ENCODE results near the gene RPS6KL1.

The RPS6KL1 gene

GRCh38 chr14:74951443-74952179 lies 28.6 kb upstream of the RPS6KL1 start:
- DNase-seq (ENCODE audit: low read depth): no peak

DNA sequence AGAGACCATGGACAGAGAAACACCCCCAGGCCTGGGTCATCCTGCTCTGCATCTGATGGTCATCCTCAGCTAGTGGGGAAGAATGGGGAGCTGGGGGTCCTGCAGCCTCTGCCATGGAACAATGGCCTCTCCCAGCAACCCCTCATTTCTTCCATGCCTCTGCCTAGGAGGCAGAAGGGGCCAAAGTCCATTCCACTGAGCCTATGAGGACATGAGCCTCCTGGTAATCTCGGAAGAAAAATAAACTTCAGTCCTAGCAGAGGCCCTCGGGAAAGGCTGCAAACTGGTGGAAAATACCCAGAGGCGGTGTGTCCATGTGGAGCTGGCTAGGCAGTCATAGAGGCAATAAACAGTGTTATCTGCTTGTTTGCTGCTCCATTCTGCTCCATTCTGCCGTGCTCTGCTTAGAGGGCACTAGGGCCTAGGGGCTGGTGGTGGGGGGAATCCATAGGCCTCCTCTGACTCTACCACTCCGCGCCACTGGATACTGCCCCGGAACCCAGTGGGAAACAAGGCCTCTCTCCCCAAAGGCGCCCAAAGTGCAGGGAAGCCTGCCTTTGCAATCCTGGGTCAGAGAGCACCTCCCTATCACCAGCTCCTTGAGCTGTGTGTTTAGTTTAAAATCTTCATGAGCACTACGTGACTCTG lies 27.9 kb upstream of the RPS6KL1 start:
- no peak for DNase-seq (ENCODE audit: low read depth)

- no peak for DNase-seq (ENCODE audit: low read depth)
Measured at GRCh38 chr14:74949859-74950573, 27.0 kb upstream of the RPS6KL1 start.

GRCh38 chr14:74949191-74949601 lies 26.1 kb upstream of the RPS6KL1 start:
- no peak for DNase-seq (ENCODE audit: low read depth)

DNA sequence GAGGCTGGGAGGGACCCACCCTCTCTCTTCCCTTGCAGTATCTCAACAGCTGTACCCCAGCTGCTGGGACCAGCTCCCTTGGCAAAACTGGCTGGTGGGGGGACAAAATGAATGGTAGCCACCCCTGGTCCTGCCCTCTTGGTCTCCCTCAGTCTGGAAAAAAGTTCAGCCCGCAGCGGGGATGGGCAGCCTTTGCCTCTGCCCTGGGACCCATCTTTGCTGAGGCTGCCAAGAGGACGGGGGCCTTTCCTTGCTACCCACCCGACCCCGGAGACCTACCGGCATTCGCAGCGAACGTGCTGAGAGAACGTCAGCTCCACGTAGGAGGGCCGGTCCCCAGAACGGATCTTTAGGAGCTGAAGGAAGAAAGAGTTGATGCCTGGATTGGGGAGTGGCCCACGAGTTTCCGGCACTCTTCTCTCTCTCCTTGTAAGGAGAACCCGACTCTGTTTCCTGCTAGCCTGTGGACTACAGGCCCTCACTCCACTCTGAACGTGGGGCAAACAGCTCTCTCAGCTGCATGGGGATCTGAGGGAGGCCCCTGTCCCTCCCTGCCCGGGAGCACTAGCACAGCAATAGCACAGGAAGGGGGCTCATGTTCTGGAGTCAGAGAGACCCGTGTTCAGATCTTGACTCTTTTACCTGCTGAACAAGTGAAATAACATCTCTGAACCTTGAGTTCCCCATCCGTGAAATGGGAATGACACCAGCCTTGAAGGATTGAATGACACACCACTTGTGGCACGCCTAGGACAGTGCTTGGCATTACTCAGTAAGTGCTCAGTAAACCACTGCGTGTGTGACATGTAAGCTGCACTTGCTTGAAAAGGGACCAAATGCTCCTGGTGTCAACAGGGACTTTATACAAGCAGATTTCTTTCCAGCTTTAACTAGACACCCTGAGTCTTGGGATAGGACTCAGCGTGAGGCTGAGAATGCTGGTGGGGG lies 25.4 kb upstream of the RPS6KL1 start:
- no peak for DNase-seq (ENCODE audit: low read depth)

- DNase-seq (ENCODE audit: low read depth): no peak
Measured at GRCh38 chr14:74947353-74948227, 24.5 kb upstream of the RPS6KL1 start.

DNA sequence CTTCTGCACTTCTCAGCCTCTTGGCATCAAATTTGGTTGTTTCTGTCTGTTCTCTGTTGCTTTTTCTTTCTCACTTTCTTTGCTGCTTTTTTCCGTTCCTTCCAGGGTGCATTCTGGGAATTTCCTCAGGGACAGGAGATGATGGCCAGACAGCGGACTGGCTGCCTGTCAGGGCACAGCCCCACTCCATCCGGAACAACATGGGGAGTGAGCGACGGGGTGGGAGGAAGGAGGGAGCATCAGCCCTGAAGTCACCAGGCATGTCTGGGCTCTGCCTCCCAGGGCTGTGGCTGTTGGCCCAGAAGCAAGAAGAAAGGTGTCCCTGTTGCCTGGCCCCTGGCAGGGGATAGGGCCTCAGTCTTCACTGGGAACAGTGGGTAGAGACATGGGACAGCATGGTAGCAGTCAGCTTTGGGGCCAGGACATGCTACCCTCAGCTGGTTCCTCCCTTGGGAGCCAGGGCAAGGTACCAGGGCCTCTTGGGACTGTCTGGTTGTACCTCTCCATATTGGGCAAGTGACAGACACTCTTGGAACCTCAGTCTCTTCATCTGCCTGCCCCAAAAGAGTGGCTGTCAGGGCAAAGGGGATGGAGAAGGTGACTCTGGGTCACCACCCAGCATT lies 23.7 kb upstream of the RPS6KL1 start:
- no peak for DNase-seq (ENCODE audit: low read depth)

GRCh38 chr14:74945852-74946658 lies 23.0 kb upstream of the RPS6KL1 start:
- DNase-seq (ENCODE audit: low read depth): peak; percentile 47

DNA sequence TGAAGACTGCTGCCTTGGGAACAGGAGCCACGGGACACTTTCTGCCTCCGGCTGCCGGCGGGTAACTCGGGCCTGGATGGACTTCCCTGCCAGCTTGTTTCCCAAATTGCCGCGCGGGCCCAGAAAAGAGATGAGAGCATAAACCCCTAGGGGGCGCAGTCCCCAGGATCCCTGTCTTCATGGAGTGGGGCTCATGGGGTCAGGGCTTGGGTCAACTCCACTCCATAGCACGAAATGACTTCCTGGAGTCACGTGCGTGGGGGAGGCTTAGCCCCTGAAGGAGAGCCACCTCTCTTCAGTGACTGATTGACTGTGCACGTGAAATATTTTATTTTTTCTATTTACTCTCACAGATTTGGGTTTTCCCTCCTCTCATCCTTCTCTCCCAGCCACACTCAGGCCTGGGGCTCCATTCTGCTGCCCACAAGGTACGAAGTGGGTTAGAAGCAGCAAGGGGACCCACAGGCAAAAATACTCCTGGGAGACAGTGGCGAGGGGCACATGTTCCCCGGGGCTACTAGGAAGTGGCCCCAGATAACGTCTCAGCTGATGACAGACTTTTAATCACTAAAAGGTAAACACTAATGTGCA lies 22.3 kb upstream of the RPS6KL1 start:
- no peak for DNase-seq (ENCODE audit: low read depth)

- no peak for DNase-seq (ENCODE audit: low read depth)
Measured at GRCh38 chr14:74942608-74943007, 19.5 kb upstream of the RPS6KL1 start.

- DNase-seq (ENCODE audit: low read depth): no peak
Measured at GRCh38 chr14:74942181-74942580, 19.1 kb upstream of the RPS6KL1 start.

- peak; percentile 21 for DNase-seq (ENCODE audit: low read depth)
Measured at GRCh38 chr14:74941676-74942097, 18.6 kb upstream of the RPS6KL1 start.

DNA sequence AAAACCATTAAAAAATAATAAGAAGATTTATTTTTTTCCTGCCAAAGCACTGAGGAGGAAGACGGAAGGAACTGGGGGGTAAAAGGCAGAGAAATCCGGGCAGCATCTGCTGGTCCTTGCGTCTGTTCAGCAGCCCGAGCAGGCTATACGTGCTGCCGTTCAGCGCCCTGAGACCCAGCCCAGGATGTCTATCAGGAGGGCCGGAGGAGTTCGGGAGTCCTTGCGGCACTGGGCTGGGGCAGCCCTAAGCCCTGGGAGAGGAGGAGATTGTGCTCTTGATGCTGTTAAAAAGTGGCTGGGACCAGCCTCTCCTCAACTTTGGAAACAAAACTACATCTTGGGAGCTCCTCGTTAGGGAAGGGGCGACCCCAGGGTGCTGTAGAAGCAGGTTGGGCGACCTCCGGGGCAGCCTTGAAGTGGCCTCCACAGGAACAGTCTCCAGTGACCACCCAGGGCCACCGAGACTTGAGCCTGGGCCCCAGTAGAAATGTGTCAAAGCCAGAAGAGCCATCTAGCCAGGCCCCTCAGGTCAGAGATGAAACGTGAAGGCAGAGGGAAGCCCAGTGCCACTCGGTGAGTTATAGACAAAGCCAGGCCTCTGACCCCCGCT lies 18.0 kb upstream of the RPS6KL1 start:
- no peak for DNase-seq (ENCODE audit: low read depth)

GRCh38 chr14:74938531-74939495 lies 15.8 kb upstream of the RPS6KL1 start:
- no peak for DNase-seq (ENCODE audit: low read depth)

DNA sequence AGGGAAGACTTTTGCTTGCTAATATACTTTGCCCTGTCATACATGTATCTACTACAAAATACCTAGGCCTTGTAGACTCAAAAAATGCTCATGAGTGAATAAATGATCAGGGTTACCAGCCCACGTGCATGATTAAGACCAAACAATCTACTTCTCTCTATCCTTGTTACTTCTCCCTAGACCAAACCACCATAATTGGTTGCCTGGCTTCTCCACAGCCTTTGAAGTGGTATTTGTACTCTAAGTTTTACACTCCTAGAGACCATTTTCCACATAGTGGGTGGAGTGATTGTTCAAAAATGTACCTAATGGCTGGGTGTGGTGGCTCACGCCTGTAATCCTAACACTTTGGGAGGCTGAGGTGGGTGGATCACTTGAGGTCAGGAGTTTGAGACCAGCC lies 14.1 kb upstream of the RPS6KL1 start:
- DNase-seq (ENCODE audit: low read depth): no peak

DNA sequence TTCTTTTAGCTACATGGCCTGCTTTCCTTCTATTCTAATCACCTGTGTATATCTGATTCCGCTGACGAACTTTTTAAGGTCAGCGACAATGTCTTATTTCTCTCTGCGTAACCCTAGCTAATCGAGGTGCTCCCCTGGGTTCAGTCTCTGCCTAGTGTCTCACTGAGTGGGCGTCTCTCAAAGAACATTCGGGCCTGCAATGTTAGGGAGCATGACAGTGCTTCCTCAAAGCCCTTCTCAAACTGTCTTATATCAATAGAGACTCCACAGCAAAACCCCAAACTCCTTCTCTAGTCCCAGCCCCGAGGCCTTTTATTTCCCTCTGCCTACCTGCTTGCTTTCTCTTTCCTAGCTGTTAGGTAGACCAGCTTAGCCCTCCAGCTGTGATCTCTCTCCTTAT lies 13.7 kb upstream of the RPS6KL1 start:
- no peak for DNase-seq (ENCODE audit: low read depth)

DNA sequence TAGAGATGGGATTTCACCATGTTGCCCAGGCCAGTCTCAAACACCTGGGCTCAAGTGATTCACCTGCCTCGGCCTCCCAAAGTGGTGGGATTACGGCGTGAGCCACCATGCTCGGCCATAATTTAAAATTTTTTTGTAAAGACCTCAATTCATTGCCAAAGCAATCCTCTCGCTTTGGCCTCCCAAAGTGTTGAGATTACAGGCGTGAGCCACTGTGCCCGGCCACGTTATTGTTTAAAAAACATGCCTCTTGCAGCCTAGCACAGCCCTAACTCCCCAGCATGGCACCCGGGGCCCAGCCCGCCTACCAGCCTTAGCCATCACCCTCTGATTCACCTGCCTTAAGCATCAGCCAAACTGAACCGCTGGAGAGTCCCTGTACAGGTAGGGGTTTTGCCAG lies 13.1 kb upstream of the RPS6KL1 start:
- DNase-seq (ENCODE audit: low read depth): no peak

GRCh38 chr14:74935360-74935680 lies 12.3 kb upstream of the RPS6KL1 start:
- no peak for DNase-seq (ENCODE audit: low read depth)

Measured in activated T-helper 1 cell treated with Interleukin-2 at 50 U/mL for 16 hours (primary cell).